HG03095 (cell line): ENCODE data around the gene SPHK1.
A peak's percentile ranks its signal among the peaks of the same experiment; 100 is the strongest.
"Not testable (repeated sequence)": the region's sequence is repeated elsewhere in the genome, so short reads cannot be mapped to it uniquely, and the experiment has no call there.

Experiments
- ATAC-seq: cut with Tn5 transposase; IDR thresholded peaks from one replicate; pipeline ENCODE4 v1.9.1; 2021; ENCODE audit warnings: moderate library complexity; ENCODE audit not compliant: unreplicated experiment

Gene SPHK1, protein sequence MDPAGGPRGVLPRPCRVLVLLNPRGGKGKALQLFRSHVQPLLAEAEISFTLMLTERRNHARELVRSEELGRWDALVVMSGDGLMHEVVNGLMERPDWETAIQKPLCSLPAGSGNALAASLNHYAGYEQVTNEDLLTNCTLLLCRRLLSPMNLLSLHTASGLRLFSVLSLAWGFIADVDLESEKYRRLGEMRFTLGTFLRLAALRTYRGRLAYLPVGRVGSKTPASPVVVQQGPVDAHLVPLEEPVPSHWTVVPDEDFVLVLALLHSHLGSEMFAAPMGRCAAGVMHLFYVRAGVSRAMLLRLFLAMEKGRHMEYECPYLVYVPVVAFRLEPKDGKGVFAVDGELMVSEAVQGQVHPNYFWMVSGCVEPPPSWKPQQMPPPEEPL

GRCh38 chr17:76384222-76384986 is at the start of gene SPHK1:
Gene SPHK1, plus strand, starts transcription at chr17:76384609. Its CDS starts 1,036 bp downstream, at chr17:76385645.
- ATAC-seq: no peak

GRCh38 chr17:76335716-76336381 is 48.6 kb upstream of the SPHK1 start:
- ATAC-seq: no peak

DNA sequence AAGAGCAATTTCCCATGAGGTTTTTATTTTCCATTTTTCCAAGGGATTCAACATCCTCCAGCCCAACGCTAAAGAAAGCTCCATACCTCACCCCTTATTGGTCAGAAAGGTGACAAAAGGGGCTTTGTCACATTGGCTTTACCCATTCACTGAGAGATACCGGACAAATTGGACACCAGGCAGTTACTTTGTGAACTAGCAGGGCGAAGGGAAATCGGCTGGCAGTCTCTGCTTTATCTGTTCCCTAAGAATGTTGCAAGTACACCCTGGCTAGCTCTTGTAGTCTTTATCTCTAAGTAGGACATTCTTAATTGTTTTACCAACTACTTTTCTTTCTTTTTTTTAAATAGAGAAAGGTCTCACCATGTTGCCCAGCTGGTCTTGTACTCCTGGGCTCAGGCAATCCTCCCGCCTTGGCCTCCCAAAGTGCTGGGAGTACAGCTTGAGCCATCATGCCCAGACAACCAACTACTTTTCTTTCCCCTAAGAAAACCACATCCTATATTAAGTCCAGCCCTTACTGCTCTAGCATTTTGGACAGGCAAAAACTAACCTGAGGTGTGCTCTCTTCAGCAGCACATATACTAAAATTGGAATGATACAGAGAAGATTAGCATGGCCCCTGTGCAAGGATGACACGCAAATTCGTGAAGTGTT is 47.5 kb upstream of the SPHK1 start:
- no peak for ATAC-seq

DNA sequence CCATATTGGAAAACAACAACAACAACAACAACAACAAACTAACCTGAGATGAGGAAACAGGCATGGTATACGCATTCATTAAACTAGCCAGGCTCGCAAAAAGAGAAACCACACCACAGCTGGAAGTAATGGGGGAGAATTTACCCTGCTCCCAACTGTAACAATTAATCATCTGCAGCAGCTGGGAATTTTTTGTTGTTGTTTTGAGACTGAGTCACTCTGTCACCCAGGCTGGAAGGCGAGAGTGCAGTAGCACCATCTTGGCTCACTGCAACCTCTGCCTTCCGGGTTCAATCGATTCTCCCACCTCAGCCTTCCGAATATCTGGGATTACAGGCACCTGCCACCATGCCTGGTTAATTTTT is 47.0 kb upstream of the SPHK1 start:
- ATAC-seq: no peak

DNA sequence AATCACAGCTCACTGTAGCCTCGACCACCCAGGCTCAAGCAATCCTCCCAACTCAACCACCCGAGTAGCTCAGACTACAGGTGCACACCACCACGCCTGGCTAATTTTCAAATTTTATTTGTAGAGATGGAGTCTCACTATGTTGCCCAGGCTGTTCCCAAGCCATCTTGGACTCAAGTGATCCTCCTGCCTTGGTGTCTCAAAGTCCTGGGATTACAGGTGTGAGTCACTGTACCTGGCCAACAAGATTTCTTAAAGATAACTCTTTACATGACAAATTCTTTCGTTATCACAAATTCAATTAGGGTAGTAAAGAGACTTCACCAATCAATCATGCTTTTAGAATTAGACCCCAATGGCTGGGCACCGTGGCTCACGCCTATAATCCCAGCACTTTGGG is 43.1 kb upstream of the SPHK1 start:
- no peak for ATAC-seq

DNA sequence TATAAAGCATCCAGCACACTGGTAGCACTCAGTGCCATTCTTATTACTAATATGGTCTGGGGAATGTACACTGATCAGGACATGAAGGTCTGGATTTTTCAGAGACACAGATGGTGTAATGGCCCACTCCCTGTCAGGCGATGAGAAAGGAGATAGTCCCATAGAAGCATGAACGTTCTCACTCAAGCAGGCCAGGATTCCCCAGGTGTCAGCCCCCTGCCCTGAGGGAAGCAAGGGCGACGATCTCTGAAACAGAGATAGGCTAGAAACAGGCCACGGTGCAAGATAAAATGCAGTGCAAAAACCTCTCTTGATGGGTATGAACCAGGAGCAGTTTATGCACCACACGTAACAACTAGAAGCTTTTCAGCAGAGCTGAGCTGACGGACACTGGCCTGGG is 41.3 kb upstream of the SPHK1 start:
- no peak for ATAC-seq

- ATAC-seq: no peak
Observed at GRCh38 chr17:76345377-76345974, 38.9 kb upstream of the SPHK1 start.

GRCh38 chr17:76346936-76347335 is 37.5 kb upstream of the SPHK1 start:
- not testable (repeated sequence) for ATAC-seq

GRCh38 chr17:76350463-76350862 is 33.9 kb upstream of the SPHK1 start:
- no peak for ATAC-seq

- no peak for ATAC-seq
Observed at GRCh38 chr17:76351526-76352071, 32.8 kb upstream of the SPHK1 start.

- ATAC-seq: peak; percentile 9
Observed at GRCh38 chr17:76353004-76353598, 31.3 kb upstream of the SPHK1 start.

- peak; percentile 78 for ATAC-seq
Observed at GRCh38 chr17:76353599-76354316, 30.7 kb upstream of the SPHK1 start, which contains the start of gene PRPSAP1. Gene PRPSAP1, minus strand, starts transcription at chr17:76353916. Its CDS starts 213 bp downstream, at chr17:76353703.

DNA sequence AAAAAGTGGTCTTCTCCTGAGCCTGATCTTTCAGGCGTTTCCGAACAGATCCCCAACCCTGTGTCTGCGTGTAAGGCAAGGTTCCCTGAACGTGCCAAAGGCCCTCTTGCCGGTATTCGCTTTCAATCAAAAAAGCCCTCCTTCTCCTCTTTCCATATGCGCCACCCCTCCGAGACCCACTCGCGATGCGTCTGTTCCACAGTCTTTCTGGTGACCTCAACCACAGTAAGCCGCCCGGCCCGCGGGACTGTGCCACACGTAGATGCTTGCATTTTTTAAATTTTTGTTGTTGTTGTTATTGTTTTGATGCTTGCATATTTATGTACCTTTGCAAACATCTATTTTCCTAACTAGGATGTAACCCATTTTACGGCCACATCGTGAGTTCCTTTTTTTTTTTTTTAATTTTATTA is 30.1 kb upstream of the SPHK1 start:
- ATAC-seq: no peak

DNA sequence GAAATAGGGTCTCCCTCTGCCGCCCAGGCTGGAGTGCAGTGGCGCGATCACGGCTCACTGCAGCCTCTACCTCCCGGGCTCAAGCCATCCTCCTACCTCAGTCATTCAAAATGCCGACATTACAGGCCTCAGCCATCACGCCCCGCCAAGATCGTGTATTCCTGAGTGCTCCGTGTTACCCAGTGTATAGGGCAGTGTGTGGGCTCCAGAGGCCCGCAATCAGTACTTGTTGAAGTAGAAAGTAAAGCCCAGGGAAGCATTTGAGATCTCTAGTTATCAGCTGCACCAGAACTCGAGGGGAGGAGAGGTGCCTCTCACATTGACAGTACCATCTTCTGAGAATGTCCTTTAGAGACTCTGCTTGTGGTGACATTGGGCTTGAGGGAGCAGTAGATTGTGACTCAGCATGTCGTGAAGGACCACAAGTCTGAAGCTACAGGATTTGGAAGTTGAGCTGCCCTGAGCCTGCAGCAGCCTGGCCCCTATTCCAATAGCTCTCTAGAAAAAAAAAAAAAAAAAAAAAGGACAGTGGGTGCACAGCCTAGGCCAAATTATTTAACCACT is 29.6 kb upstream of the SPHK1 start:
- no peak for ATAC-seq

- no peak for ATAC-seq
Observed at GRCh38 chr17:76356803-76357456, 27.5 kb upstream of the SPHK1 start.

GRCh38 chr17:76357597-76358158 is 26.7 kb upstream of the SPHK1 start:
- ATAC-seq: no peak

- no peak for ATAC-seq
Observed at GRCh38 chr17:76359375-76359774, 25.0 kb upstream of the SPHK1 start.

DNA sequence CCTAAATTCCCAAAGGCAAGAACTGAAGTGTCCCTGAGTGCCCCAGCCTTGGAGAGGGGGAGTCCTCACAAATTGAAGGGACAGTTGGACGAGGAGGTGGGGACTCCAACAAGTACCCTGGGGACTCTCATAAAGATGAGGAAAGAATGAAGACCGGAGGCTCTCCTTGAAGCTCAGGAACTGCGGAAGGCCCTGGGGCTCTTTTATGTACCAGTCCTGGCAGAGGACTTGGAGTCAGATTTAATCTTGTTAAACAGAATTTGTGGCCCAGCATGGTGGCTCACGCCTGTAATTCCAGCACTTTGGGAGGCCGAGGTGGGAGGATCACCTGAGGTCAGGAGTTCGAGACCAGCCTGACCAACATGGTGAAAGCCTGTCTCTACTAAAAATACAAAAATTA is 24.6 kb upstream of the SPHK1 start:
- not testable (repeated sequence) for ATAC-seq
